Stomach (tissue), 4 donors: ENCODE data around the gene GPR42.

ENCODE experiments used
- EP300 ChIP-seq: sonication (generic); formaldehyde crosslinking; IDR thresholded peaks from one replicate; pipeline ENCODE4 v1.6.1; 2017; ENCODE audit warnings: antibody characterized with exemption
- POLR2A ChIP-seq, 4 donors: fragments of 450-650 bp; IDR thresholded peaks; one replicate each; pipeline ENCODE4 v1.6.1; 2016; ENCODE audit warnings: antibody characterized with exemption in 4 of 4, control low read depth in 2 of 4, mild to moderate bottlenecking in 1 of 4, moderate library complexity in 1 of 4
- POLR2AphosphoS5 ChIP-seq, 3 donors: sonication (generic); formaldehyde crosslinking; IDR thresholded peaks; one replicate each; pipeline ENCODE4 v1.6.1; 2016; ENCODE audit warnings: antibody characterized with exemption in 3 of 3
- TF ChIP-seq, protein P1 (sequence below), 7 experiments: fragments of 450-650 bp in 4 of 7; fragments of 200-600 bp in 3 of 7; sonication (generic) in 3 of 7; IDR thresholded peaks; one replicate each; pipeline ENCODE4 v1.5.1; 2016 to 2019; ENCODE audit warnings: antibody characterized with exemption in 7 of 7, control low read depth in 2 of 7, mild to moderate bottlenecking in 1 of 7

DNA sequence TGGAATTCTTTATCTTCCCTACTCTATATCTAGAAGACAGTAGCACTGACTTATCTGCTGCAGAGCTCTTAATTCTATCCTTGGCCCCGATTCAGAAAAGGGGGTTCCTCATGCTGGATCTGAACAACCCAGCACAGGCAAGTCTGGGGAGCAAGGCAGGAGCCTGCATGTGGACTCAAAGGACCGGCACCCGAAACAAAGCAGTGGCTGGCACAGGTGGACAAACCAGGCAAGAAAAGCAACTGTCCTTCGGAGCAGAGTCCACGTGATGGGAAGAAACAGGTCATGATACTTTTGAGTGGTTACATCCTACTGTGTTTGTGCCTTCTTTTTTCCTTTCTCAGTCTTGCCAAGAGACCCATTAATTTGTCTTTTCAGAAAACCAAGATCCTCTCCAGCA, 38.3 kb downstream of the GPR42 start:
- TF ChIP-seq, protein P1, sequence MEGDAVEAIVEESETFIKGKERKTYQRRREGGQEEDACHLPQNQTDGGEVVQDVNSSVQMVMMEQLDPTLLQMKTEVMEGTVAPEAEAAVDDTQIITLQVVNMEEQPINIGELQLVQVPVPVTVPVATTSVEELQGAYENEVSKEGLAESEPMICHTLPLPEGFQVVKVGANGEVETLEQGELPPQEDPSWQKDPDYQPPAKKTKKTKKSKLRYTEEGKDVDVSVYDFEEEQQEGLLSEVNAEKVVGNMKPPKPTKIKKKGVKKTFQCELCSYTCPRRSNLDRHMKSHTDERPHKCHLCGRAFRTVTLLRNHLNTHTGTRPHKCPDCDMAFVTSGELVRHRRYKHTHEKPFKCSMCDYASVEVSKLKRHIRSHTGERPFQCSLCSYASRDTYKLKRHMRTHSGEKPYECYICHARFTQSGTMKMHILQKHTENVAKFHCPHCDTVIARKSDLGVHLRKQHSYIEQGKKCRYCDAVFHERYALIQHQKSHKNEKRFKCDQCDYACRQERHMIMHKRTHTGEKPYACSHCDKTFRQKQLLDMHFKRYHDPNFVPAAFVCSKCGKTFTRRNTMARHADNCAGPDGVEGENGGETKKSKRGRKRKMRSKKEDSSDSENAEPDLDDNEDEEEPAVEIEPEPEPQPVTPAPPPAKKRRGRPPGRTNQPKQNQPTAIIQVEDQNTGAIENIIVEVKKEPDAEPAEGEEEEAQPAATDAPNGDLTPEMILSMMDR (IDR thresholded peaks at IDR 0.05): no peak
- no peak for TF ChIP-seq POLR2AphosphoS5 (IDR thresholded peaks at IDR 0.05)
- TF ChIP-seq POLR2A (IDR thresholded peaks at IDR 0.05): no peak
- TF ChIP-seq EP300: no peak
